Measurements from ENCODE around the gene XPNPEP2.

XPNPEP2 gene

DNA sequence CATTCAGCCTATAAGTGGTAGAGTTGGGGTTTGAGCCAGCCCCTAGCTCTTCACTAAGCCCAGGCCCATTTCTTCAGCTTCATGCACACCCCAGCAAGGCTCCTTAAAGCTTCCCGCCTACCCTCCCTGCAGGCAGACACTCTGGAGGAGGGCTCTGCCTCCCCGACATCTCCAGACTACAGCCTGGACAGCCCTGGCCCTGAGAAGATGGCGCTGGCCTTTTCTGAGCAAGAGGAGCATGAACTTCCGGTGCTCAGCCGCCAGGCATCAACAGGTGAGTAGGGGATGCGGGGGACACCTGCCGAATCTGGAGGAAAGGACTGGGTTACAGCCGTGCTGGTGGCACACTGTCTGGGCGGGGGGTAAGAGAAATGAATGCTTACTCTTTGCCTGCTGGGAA, 52.0 kb downstream of the XPNPEP2 start:
- no peaks in the 10 kb centered on the region for H4K20me1 ChIP-seq (ENCODE audit: control insufficient read depth, insufficient read depth, low read depth, low read length)
- no peaks in the 10 kb centered on the region for H3K9me3 ChIP-seq (ENCODE audit: control insufficient read depth, insufficient read depth, low read length)
- peaks cover 9% of the 10 kb centered on the region for H3K4me1 ChIP-seq (ENCODE audit: control insufficient read depth, low read length)
- H3K27me3 ChIP-seq (ENCODE audit: control insufficient read depth, low read length): no peaks in the 10 kb centered on the region
- peaks cover 24% of the 10 kb centered on the region for H3K79me2 ChIP-seq (ENCODE audit: control insufficient read depth, low read length)
- no peak for TF ChIP-seq EZH2phosphoT487 (IDR thresholded peaks at IDR 0.05; ENCODE audit: borderline replicate concordance, low read length)
- H3K4me2 ChIP-seq (ENCODE audit: low read length): no peak overlapping the region
- H3K9me2 ChIP-seq (replicated peaks; ENCODE audit: control insufficient read depth, low read length): no peaks in the 10 kb centered on the region
- no peak overlapping the region for H3K4me3 ChIP-seq (ENCODE audit: low read length)
- H3K36me3 ChIP-seq (ENCODE audit: control insufficient read depth, low read length): peaks cover 84% of the 10 kb centered on the region
- 0 out of 2 replicates have a peak, but pooled peaks cover 6% of the 10 kb centered on the region for H3F3A ChIP-seq (ENCODE audit: control insufficient read depth, insufficient read depth)
- H3K27ac ChIP-seq (ENCODE audit: low read depth, low read length): no peak overlapping the region

GRCh38 chrX:129791336-129791735, 52.6 kb downstream of the XPNPEP2 start:
- Histone ChIP-seq H3F3A (ENCODE audit: control insufficient read depth, insufficient read depth) (peaks cover 8% of the 10 kb centered on the region; the same call in 1 of the 2 replicates), H3K4me1 (ENCODE audit: control insufficient read depth, low read length) (peaks cover 4% of the 10 kb centered on the region), H3K9me2 (replicated peaks; ENCODE audit: control insufficient read depth, low read length) (no peaks in the 10 kb centered on the region), H3K4me3 (ENCODE audit: low read length) (no peak overlapping the region), H3K79me2 (ENCODE audit: control insufficient read depth, low read length) (peaks cover 19% of the 10 kb centered on the region), H3K27ac (ENCODE audit: low read depth, low read length) (no peak overlapping the region), H3K27me3 (ENCODE audit: control insufficient read depth, low read length) (no peaks in the 10 kb centered on the region), H3K9me3 (ENCODE audit: control insufficient read depth, insufficient read depth, low read length) (no peaks in the 10 kb centered on the region), H3K4me2 (ENCODE audit: low read length) (no peak overlapping the region), H3K36me3 (ENCODE audit: control insufficient read depth, low read length) (peaks cover 85% of the 10 kb centered on the region), H4K20me1 (ENCODE audit: control insufficient read depth, insufficient read depth, low read depth, low read length) (no peaks in the 10 kb centered on the region)
- TF ChIP-seq, protein P1, sequence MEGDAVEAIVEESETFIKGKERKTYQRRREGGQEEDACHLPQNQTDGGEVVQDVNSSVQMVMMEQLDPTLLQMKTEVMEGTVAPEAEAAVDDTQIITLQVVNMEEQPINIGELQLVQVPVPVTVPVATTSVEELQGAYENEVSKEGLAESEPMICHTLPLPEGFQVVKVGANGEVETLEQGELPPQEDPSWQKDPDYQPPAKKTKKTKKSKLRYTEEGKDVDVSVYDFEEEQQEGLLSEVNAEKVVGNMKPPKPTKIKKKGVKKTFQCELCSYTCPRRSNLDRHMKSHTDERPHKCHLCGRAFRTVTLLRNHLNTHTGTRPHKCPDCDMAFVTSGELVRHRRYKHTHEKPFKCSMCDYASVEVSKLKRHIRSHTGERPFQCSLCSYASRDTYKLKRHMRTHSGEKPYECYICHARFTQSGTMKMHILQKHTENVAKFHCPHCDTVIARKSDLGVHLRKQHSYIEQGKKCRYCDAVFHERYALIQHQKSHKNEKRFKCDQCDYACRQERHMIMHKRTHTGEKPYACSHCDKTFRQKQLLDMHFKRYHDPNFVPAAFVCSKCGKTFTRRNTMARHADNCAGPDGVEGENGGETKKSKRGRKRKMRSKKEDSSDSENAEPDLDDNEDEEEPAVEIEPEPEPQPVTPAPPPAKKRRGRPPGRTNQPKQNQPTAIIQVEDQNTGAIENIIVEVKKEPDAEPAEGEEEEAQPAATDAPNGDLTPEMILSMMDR (IDR thresholded peaks at IDR 0.05; ENCODE audit: low read depth, low read length, poor library complexity, severe bottlenecking): no peak
- TF ChIP-seq EZH2phosphoT487 (IDR thresholded peaks at IDR 0.05; ENCODE audit: borderline replicate concordance, low read length): no peak

DNA sequence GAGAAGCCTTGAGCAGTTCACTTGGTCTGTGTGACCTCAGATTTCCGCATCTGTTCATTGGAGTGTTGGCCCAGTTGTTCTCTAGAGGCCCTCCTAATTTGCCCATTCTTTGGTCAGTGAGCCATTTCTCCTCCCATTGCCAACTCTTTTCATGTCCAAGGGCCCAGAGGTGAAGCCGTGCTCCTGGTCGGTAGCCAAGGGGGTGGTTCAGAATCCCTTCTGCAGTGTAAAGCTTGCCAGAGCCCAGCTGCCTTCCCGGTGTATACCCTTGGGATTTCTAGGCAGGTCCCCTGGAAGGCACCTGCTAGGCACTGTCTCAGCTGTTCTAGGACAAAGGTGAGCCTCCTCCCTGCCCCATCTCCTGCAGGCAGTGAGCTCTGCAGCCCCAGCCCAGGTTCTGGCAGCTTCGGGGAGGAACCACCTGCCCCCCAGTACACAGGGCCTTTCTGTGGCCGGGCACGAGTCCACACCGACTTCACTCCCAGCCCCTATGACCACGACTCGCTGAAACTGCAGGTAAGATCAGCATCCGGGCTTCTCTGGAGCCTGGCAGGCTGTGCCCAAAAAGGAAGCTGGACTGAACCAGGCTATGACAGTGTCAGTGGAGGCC, 53.3 kb downstream of the XPNPEP2 start:
- H3K36me3 ChIP-seq (ENCODE audit: control insufficient read depth, low read length): peaks cover 84% of the 10 kb centered on the region
- H3K79me2 ChIP-seq (ENCODE audit: control insufficient read depth, low read length): peaks cover 13% of the 10 kb centered on the region
- no peak overlapping the region for H3K4me2 ChIP-seq (ENCODE audit: low read length)
- H3K27ac ChIP-seq (ENCODE audit: low read depth, low read length): no peak overlapping the region
- no peaks in the 10 kb centered on the region for H4K20me1 ChIP-seq (ENCODE audit: control insufficient read depth, insufficient read depth, low read depth, low read length)
- no peaks in the 10 kb centered on the region for H3K9me2 ChIP-seq (replicated peaks; ENCODE audit: control insufficient read depth, low read length)
- no peaks in the 10 kb centered on the region; the same call in 1 of the 2 replicates for H3K4me1 ChIP-seq (ENCODE audit: control insufficient read depth, low read length)
- H3K27me3 ChIP-seq (ENCODE audit: control insufficient read depth, low read length): no peaks in the 10 kb centered on the region
- TF ChIP-seq, protein P1 (IDR thresholded peaks at IDR 0.05; ENCODE audit: low read depth, low read length, poor library complexity, severe bottlenecking): no peak
- no peak for TF ChIP-seq EZH2phosphoT487 (IDR thresholded peaks at IDR 0.05; ENCODE audit: borderline replicate concordance, low read length)
- no peaks in the 10 kb centered on the region for H3K9me3 ChIP-seq (ENCODE audit: control insufficient read depth, insufficient read depth, low read length)
- no peak overlapping the region for H3K4me3 ChIP-seq (ENCODE audit: low read length)
- H3F3A ChIP-seq (ENCODE audit: control insufficient read depth, insufficient read depth): peaks cover 15% of the 10 kb centered on the region; the same call in 1 of the 2 replicates

DNA sequence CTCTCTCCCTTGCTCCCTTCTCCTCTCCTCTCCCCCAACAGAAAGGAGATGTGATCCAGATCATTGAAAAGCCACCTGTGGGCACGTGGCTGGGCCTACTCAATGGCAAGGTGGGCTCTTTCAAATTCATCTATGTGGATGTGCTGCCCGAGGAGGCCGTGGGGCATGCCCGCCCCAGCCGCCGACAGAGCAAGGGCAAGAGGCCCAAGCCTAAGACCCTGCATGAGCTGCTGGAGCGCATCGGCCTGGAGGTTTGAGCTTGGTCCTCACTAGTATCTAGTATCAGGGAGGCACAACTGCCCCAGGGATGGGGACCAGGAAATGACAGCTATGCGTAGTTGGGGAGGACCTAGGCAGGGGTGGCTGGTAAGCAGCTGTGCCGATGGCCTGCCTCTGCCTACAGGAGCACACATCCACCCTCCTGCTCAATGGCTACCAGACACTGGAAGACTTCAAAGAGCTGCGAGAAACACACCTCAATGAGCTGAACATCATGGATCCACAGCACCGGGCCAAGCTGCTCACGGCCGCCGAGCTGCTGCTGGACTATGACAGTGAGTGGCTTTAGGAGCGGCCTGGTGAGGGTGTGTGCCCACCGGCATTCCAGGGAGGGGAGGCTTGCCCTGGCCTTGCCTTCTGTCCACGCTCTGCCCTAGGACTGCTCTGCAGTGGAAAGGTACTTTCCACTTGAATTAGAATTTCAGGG, 54.0 kb downstream of the XPNPEP2 start:
- peaks cover 84% of the 10 kb centered on the region for H3K36me3 ChIP-seq (ENCODE audit: control insufficient read depth, low read length)
- no peak overlapping the region for H3K4me2 ChIP-seq (ENCODE audit: low read length)
- peaks cover 7% of the 10 kb centered on the region for H3K79me2 ChIP-seq (ENCODE audit: control insufficient read depth, low read length)
- no peaks in the 10 kb centered on the region for H3K4me1 ChIP-seq (ENCODE audit: control insufficient read depth, low read length)
- no peaks in the 10 kb centered on the region for H4K20me1 ChIP-seq (ENCODE audit: control insufficient read depth, insufficient read depth, low read depth, low read length)
- no peak for TF ChIP-seq EZH2phosphoT487 (IDR thresholded peaks at IDR 0.05; ENCODE audit: borderline replicate concordance, low read length)
- TF ChIP-seq, protein P1 (IDR thresholded peaks at IDR 0.05; ENCODE audit: low read depth, low read length, poor library complexity, severe bottlenecking): no peak
- H3K9me3 ChIP-seq (ENCODE audit: control insufficient read depth, insufficient read depth, low read length): no peaks in the 10 kb centered on the region
- H3K4me3 ChIP-seq (ENCODE audit: low read length): no peak overlapping the region
- H3K27ac ChIP-seq (ENCODE audit: low read depth, low read length): no peak overlapping the region
- peaks cover 15% of the 10 kb centered on the region; the same call in 1 of the 2 replicates for H3F3A ChIP-seq (ENCODE audit: control insufficient read depth, insufficient read depth)
- no peaks in the 10 kb centered on the region for H3K9me2 ChIP-seq (replicated peaks; ENCODE audit: control insufficient read depth, low read length)
- no peaks in the 10 kb centered on the region for H3K27me3 ChIP-seq (ENCODE audit: control insufficient read depth, low read length)
